Caki2 (cell line): ENCODE measurements around the gene COL10A1. TPM values are rescaled to one million over a fixed set of nuclear protein-coding genes. Genes with fewer than 3 reads are reported as not detected.
A peak's percentile ranks its signal among the peaks of the same experiment; 100 is the strongest.
"Not testable (repeated sequence)": the region's sequence is repeated elsewhere in the genome, so short reads cannot be mapped to it uniquely, and the experiment has no call there.

Experiments
- DNase-seq: peaks from one replicate; pipeline ENCODE4 v3.0.0-alpha.2; 2015; ENCODE audit warnings: low read depth
- in situ Hi-C: cut with HindIII; loops from 2 replicates; pipeline ENCODE4 v1.10.0; 2016; ENCODE audit warnings: low sequenced_read_pairs, low pct_unique_long_range_greater_than_20kb, mixed read lengths
- total RNA-seq: library from RNA; depleted of rRNA; stranded (reverse); fragments of >200 nt; shearing (Covaris generic); gene quantifications from 2 replicates; pipeline ENCODE4 v1.2.3, GENCODE V29; 2014; ENCODE audit warnings: low replicate concordance

Gene COL10A1
- total RNA-seq, 1 experiment from 2014 or later, result not detected

- in situ Hi-C loops, result no loop called here
- no peak for DNase-seq
These were observed 28.7 kb downstream of the COL10A1 start for GRCh38 chr6:116096979-116097816.

- in situ Hi-C loops, DNase-seq: not testable (repeated sequence)
These were observed 29.7 kb downstream of the COL10A1 start for GRCh38 chr6:116096048-116096759.

- in situ Hi-C loops, result no loop called here
- no peak for DNase-seq
These were observed 31.9 kb downstream of the COL10A1 start for GRCh38 chr6:116094041-116094440.

- no peak for DNase-seq
- in situ Hi-C loops, result no loop called here
These were observed 35.7 kb downstream of the COL10A1 start for GRCh38 chr6:116090251-116090650.

- in situ Hi-C loops, result no loop called here
- DNase-seq, result no peak
These were observed 37.0 kb downstream of the COL10A1 start for GRCh38 chr6:116088946-116089345.

- in situ Hi-C loops, result no loop called here
- DNase-seq, result peak; percentile 40
These were observed 38.4 kb downstream of the COL10A1 start for GRCh38 chr6:116087437-116088027.

GRCh38 chr6:116084284-116084683 lies 41.6 kb downstream of the COL10A1 start:
- no peak for DNase-seq
- in situ Hi-C loops, result no loop called here

- in situ Hi-C loops, result no loop called here
- no peak for DNase-seq
These were observed 42.9 kb downstream of the COL10A1 start for GRCh38 chr6:116083052-116083451.

- in situ Hi-C loops, result no loop called here
- no peak for DNase-seq
These were observed 47.0 kb downstream of the COL10A1 start for GRCh38 chr6:116078945-116079344.

- in situ Hi-C loops, result no loop called here
- DNase-seq, result no peak
These were observed 47.4 kb downstream of the COL10A1 start for GRCh38 chr6:116078522-116078921.

- in situ Hi-C loops, result no loop called here
- no peak for DNase-seq
These were observed 51.1 kb downstream of the COL10A1 start for GRCh38 chr6:116074732-116075390.

- in situ Hi-C loops, result no loop called here
- peak; percentile 40 for DNase-seq
These were observed 52.0 kb downstream of the COL10A1 start for GRCh38 chr6:116073765-116074440.

- no peak for DNase-seq
- in situ Hi-C loops, result no loop called here
These were observed 53.6 kb downstream of the COL10A1 start for GRCh38 chr6:116072368-116072767.

GRCh38 chr6:116070616-116071389 lies 55.1 kb downstream of the COL10A1 start:
- in situ Hi-C loops, result no loop called here

GRCh38 chr6:116070101-116070500 lies 55.8 kb downstream of the COL10A1 start:
- in situ Hi-C loops, result no loop called here
- DNase-seq, result no peak

More at GRCh38 chr6:116070616-116071389, 55.1 kb downstream of the COL10A1 start:
- no peak for DNase-seq
